Calu3 (cell line): ENCODE data around the gene SRL. TPM values are rescaled to one million over a fixed set of nuclear protein-coding genes. Genes with fewer than 3 reads are reported as not detected.

ENCODE experiments used
- BruUV-seq: library from RNA; stranded (reverse); fragments of 400-500 nt; replicated peaks from 2 replicates; lab custom pipeline; 2021; lab: Mats Ljungman, UMichigan
- CTCF ChIA-PET: fragments of 300-600 bp; sonication (Branson Sonifier 250); formaldehyde crosslinking; loops from one replicate; lab custom pipeline; 2022; ENCODE audit warnings: antibody characterized with exemption; lab: Charles Lee
- DNase-seq: peaks from one replicate; pipeline ENCODE4 v3.0.0; 2022
- H3K27ac Mint-ChIP-seq: one replicate; pipeline ENCODE4 v1.8.0; 2022; ENCODE audit warnings: mixed read lengths; ENCODE audit not compliant: unreplicated experiment
- H3K27me3 Mint-ChIP-seq: one replicate; pipeline ENCODE4 v1.8.0; 2022; ENCODE audit warnings: mixed read lengths; ENCODE audit not compliant: unreplicated experiment
- H3K36me3 Mint-ChIP-seq: one replicate; pipeline ENCODE4 v1.8.0; 2022; ENCODE audit warnings: mild to moderate bottlenecking, moderate library complexity, mixed read lengths; ENCODE audit not compliant: insufficient read depth, unreplicated experiment
- H3K4me1 Mint-ChIP-seq: one replicate; pipeline ENCODE4 v1.8.0; 2022; ENCODE audit warnings: mild to moderate bottlenecking, low read depth, mixed read lengths; ENCODE audit not compliant: unreplicated experiment
- H3K4me3 Mint-ChIP-seq: one replicate; pipeline ENCODE4 v1.8.0; 2022; ENCODE audit warnings: mild to moderate bottlenecking, low read depth, moderate library complexity, mixed read lengths; ENCODE audit not compliant: unreplicated experiment
- H3K9me3 Mint-ChIP-seq: one replicate; pipeline ENCODE4 v1.8.0; 2022; ENCODE audit warnings: low read depth, mixed read lengths; ENCODE audit not compliant: unreplicated experiment
- CTCF ChIP-seq: fragments of 200-600 bp; IDR thresholded peaks from one replicate; pipeline ENCODE4 v1.8.0; 2022; ENCODE audit warnings: antibody characterized with exemption; ENCODE audit not compliant: unreplicated experiment
- intact Hi-C: fragments of 100-400 bp; cut with micrococcal nuclease; formaldehyde crosslinking; loops from one replicate; pipeline ENCODE4 v1.10.0; 2022; ENCODE audit not compliant: unreplicated experiment
- total RNA-seq: library from RNA; stranded (reverse); gene quantifications from 2 replicates; pipeline ENCODE4 v1.2.3, GENCODE V29; 2022

The SRL gene
- total RNA-seq, 1 experiment from 2014 or later: not detected

DNA sequence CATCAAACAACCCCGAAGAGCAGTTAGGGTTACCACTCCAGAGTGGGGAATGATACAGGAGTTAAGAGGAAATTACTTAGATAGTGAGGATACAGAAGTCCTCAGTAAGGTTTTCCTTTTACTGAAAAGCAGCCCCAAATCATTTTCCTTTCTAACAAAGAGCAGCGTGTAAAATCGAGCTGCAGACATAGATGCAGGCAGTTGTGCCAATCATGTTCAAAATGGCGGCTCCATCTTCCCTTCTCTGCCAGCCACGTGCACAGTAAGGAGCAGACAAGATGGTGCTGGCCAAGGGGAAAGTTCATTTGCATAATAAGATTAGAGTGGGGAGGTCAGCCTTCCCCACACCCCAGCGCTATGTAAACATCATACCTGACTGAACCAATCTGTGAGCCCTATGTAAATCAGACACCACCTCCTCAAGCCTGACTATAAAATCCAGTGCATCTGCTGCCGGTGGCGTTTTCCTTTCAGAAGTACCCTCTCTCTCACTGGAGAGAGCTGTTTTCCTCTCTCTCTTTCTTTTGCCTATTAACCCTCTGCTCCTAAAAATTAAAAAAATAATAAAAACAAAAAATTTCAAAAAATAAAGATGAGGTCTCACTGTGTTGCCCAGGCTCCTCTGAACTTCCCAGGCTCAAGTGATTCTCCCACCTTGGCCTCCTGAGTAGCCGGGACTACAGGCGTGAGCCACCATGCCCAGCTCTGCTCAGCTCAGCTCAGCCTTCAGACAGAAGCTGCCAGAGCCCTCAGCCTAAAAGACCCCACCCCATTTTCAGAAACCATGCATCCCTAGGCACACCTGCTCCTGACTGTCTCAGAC lies 2.6 kb upstream of the SRL start:
- CTCF ChIA-PET: interaction anchor here (1.1 kb wide), 1 partner anchor 10 kb away, joined by 3 read pairs; no protein-coding TSS in a partner anchor
- Mint-ChIP-seq H3K27me3 (peaks cover 29% of the 10 kb centered on the region), H3K9me3 (peaks cover 3% of the 10 kb centered on the region), H3K27ac (no peak overlapping the region), H3K36me3 (peaks cover 5% of the 10 kb centered on the region), H3K4me3 (no peak overlapping the region), H3K4me1 (no peaks in the 10 kb centered on the region)
- TF ChIP-seq CTCF: no peak
- DNase-seq: no peak
- intact Hi-C loops: no loop called here
- no TSS peak for BruUV-seq

DNA sequence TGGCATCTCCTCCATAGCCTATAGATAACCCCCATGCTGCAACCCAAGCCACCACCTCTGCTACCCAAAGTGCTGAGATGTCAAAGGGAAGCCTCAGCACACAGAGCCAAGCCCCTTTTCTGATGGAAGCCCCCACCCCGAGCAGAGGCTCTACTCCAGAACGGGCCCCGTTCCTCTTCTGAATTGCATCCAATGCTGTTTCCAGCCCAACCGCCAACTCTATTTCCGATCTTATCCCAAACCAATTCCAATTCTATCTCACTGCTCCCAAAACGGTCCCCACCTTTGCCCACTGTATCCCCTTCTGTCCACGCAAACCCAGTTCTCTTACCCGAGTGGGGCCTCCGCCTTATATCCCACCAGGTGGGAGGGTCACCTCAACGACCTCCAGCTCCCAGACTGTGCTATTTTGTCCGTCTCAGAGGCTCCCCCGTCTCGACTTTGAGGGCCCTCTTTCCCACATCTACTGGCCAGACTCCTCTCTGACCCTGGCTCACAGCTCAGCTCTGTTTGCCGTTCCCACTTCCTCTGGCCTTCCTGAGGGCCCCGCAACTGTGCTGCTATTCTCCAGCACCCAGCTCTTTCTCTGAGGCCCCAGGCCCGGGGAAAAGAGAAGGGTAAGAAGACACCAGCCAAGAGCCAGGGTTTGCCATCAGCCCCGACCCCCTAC lies 487 bp downstream of the SRL start:
- Mint-ChIP-seq H3K27ac (no peak overlapping the region), H3K9me3 (peaks cover 3% of the 10 kb centered on the region), H3K27me3 (peaks cover 48% of the 10 kb centered on the region), H3K4me1 (no peaks in the 10 kb centered on the region), H3K36me3 (no peaks in the 10 kb centered on the region), H3K4me3 (no peak overlapping the region)
- no peak for DNase-seq
- intact Hi-C loops: no loop called here
- CTCF ChIA-PET: no interaction called here
- TF ChIP-seq CTCF: no peak
- no TSS peak for BruUV-seq

- Mint-ChIP-seq H3K4me3 (no peak overlapping the region), H3K4me1 (no peaks in the 10 kb centered on the region), H3K9me3 (peaks cover 3% of the 10 kb centered on the region), H3K27ac (no peak overlapping the region), H3K36me3 (no peaks in the 10 kb centered on the region), H3K27me3 (peaks cover 56% of the 10 kb centered on the region)
- no peak for TF ChIP-seq CTCF
- intact Hi-C loops: no loop called here
- CTCF ChIA-PET: no interaction called here
- DNase-seq: no peak
- no TSS peak for BruUV-seq
Observed at GRCh38 chr16:4240624-4241023, 1.3 kb downstream of the SRL start.

DNA sequence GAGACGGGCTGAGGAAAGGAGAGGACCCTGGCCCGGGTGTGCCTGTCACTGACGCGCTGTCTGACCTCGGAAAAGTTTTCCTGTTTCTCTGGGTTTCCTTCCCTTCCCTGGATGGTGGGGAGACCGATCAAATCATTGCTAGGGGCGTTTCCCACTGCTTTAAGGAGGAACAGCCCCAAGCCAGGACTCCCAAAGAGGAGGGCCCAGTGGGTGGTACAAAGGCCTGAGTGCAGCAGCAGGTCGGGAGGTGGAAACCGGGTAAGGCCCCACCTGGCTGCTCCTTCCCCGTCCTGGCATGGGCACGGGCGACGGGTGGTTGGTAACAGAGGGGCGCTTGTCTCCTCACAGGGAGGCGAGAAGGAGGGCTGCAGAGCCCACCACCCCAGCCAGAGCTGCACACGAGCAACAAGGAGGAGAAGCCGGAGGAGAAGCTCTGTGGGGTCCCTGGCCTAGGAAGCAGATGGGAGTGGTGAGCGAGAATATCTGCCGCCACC lies 2.2 kb downstream of the SRL start:
- Mint-ChIP-seq H3K9me3 (peaks cover 3% of the 10 kb centered on the region), H3K4me1 (no peaks in the 10 kb centered on the region), H3K27ac (no peak overlapping the region), H3K36me3 (no peaks in the 10 kb centered on the region), H3K27me3 (peaks cover 65% of the 10 kb centered on the region), H3K4me3 (no peak overlapping the region)
- TF ChIP-seq CTCF: no peak
- intact Hi-C loops: no loop called here
- CTCF ChIA-PET: interaction anchor here (0.6 to 1.9 kb wide), 4 partner anchors 14 to 163 kb away, joined by 3 to 10 read pairs (median 4); no protein-coding TSS in a partner anchor
- no peak for DNase-seq
- no TSS peak for BruUV-seq
